Testis (tissue), 2 donors: Measurements from ENCODE around the gene PRKAA1.

Experiments used
- CTCF ChIP-seq, 3 experiments: fragments of 450-650 bp in 2 of 3; fragments of 200-600 bp in 1 of 3; sonication (generic) in 1 of 3; IDR thresholded peaks; one replicate each; pipeline ENCODE4 v1.5.1; 2016 to 2019; ENCODE audit warnings: antibody characterized with exemption in 3 of 3, mild to moderate bottlenecking in 2 of 3, moderate library complexity in 1 of 3
- POLR2A ChIP-seq: fragments of 450-650 bp; IDR thresholded peaks from one replicate; pipeline ENCODE4 v1.6.1; 2017; ENCODE audit warnings: antibody characterized with exemption, mild to moderate bottlenecking, moderate library complexity

- TF ChIP-seq CTCF (IDR thresholded peaks at IDR 0.05) (no peak), POLR2A (no peak)
These were observed 28.5 kb upstream of the PRKAA1 start for GRCh38 chr5:40826489-40827187.
